Tibial artery (tissue), 4 donors: ENCODE results near the gene PAGE2B.

Experiments used
- DNase-seq, 2 donors: peaks; one replicate each; pipeline ENCODE4 v3.0.0-alpha.2; 2019
- H3K27ac ChIP-seq, 2 donors: fragments of 200-600 bp; sonication (generic) in 1 of 2; 1 replicate in 1 of 2; 2 replicates in 1 of 2; pipeline ENCODE4 v1.5.1; 2018 to 2019; ENCODE audit warnings: mild to moderate bottlenecking in 1 of 2
- H3K27me3 ChIP-seq, 2 donors: fragments of 200-600 bp; sonication (generic) in 1 of 2; one replicate each; pipeline versions ENCODE4 v1.5.1 to v1.6.0; 2016 to 2019
- H3K36me3 ChIP-seq, 3 donors: fragments of 200-600 bp; sonication (generic) in 2 of 3; one replicate each; pipeline ENCODE4 v1.5.1; 2016 to 2019; ENCODE audit warnings: mild to moderate bottlenecking in 2 of 3
- H3K4me1 ChIP-seq, 4 donors: fragments of 200-600 bp; sonication (generic) in 2 of 4; 1 replicate in 3 of 4; 2 replicates in 1 of 4; pipeline ENCODE4 v1.5.1; 2016 to 2019
- H3K4me3 ChIP-seq, 2 donors: fragments of 200-600 bp; sonication (generic) in 1 of 2; 1 replicate in 1 of 2; 2 replicates in 1 of 2; pipeline ENCODE4 v1.5.1; 2018 to 2019; ENCODE audit warnings: mild to moderate bottlenecking in 2 of 2
- H3K9me3 ChIP-seq, 3 donors: fragments of 200-600 bp; sonication (generic) in 1 of 3; one replicate each; pipeline ENCODE4 v1.5.1; 2016 to 2019
- intact Hi-C: fragments of 100-400 bp; cut with DNase I; formaldehyde crosslinking; loops from one replicate; pipeline ENCODE4 v1.15.0; 2023; ENCODE audit warnings: low total_unique reads
- TF ChIP-seq, protein P1 (sequence below), 2 experiments: fragments of 200-600 bp in 1 of 2; fragments of 450-650 bp in 1 of 2; IDR thresholded peaks; one replicate each; pipeline ENCODE4 v1.5.1; 2017 to 2019; ENCODE audit warnings: antibody characterized with exemption in 2 of 2, mild to moderate bottlenecking in 1 of 2, moderate library complexity in 1 of 2

The PAGE2B gene

GRCh38 chrX:55118574-55118973, 43.7 kb downstream of the PAGE2B start:
- Histone ChIP-seq H3K9me3 (no peaks in the 10 kb centered on the region), H3K36me3 (no peaks in the 10 kb centered on the region), H3K4me1 (no peaks in the 10 kb centered on the region), H3K27ac (no peak overlapping the region), H3K4me3 (no peak overlapping the region), H3K27me3 (no peaks in the 10 kb centered on the region)
- TF ChIP-seq, protein P1, sequence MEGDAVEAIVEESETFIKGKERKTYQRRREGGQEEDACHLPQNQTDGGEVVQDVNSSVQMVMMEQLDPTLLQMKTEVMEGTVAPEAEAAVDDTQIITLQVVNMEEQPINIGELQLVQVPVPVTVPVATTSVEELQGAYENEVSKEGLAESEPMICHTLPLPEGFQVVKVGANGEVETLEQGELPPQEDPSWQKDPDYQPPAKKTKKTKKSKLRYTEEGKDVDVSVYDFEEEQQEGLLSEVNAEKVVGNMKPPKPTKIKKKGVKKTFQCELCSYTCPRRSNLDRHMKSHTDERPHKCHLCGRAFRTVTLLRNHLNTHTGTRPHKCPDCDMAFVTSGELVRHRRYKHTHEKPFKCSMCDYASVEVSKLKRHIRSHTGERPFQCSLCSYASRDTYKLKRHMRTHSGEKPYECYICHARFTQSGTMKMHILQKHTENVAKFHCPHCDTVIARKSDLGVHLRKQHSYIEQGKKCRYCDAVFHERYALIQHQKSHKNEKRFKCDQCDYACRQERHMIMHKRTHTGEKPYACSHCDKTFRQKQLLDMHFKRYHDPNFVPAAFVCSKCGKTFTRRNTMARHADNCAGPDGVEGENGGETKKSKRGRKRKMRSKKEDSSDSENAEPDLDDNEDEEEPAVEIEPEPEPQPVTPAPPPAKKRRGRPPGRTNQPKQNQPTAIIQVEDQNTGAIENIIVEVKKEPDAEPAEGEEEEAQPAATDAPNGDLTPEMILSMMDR (IDR thresholded peaks at IDR 0.05): no peak
- no peak for DNase-seq
- intact Hi-C loops: no loop called here

DNA sequence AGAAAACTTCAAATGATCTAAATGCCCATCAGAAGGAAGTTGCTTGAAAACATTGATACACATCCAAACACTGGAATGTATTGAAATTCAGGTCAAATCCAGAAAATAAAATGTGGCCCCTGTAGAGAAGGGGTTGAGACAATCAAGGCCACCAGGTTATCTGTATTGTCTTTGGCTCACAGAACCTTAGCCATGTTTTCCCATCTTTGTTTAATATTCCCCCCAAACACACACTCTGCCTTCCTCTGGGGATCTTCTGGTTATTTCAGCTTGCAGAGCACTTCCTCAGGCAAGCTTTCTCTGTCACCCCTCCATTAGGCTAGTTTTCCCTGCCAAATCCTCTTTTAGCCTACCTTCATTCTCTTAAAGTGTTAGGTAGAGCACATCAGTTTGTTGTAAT, 44.4 kb downstream of the PAGE2B start:
- H3K27ac ChIP-seq: no peak overlapping the region
- H3K4me3 ChIP-seq: no peak overlapping the region
- no peaks in the 10 kb centered on the region for H3K9me3 ChIP-seq
- intact Hi-C loops: no loop called here
- no peak for DNase-seq
- H3K36me3 ChIP-seq: no peaks in the 10 kb centered on the region
- no peaks in the 10 kb centered on the region for H3K27me3 ChIP-seq
- H3K4me1 ChIP-seq: no peaks in the 10 kb centered on the region
- TF ChIP-seq, protein P1 (IDR thresholded peaks at IDR 0.05): no peak

- intact Hi-C loops: no loop called here
- no peaks in the 10 kb centered on the region for H3K4me1 ChIP-seq
- TF ChIP-seq, protein P1 (IDR thresholded peaks at IDR 0.05): no peak
- no peaks in the 10 kb centered on the region for H3K27me3 ChIP-seq
- H3K9me3 ChIP-seq: no peaks in the 10 kb centered on the region
- no peak overlapping the region for H3K27ac ChIP-seq
- no peaks in the 10 kb centered on the region for H3K36me3 ChIP-seq
- no peak overlapping the region for H3K4me3 ChIP-seq
- no peak for DNase-seq
Measured at GRCh38 chrX:55119712-55120111, 44.9 kb downstream of the PAGE2B start.

DNA sequence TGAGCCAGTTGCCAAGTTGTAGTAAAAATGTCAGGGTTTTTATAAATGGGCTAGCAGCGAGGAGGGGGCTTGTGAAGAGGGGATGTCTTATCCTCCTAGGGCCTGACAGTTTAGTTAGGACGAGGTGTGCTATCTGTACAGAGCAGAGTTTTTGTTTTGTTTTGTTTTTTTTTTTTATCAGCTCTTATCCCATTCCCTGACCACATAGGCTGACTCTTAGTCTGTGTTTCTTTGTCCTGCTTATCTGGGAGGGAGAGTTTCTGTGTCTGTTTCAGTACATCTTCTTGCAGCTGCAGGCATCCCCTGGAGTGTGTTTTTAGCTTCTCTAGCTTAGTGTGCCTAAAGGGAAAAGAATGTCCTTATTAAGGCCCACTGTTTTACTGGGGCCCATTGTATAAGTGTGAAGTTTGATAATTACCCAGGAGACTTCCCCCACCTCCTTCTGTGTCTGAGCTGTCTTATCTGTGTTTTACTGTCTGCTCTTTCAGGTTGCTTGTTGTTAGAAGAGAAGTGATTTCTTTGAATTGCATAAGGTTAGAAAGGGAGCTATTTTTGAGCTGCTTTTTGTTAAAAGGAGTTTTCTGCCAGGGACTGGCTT, 46.0 kb downstream of the PAGE2B start:
- Histone ChIP-seq H3K27ac (no peak overlapping the region), H3K4me1 (no peaks in the 10 kb centered on the region), H3K4me3 (no peak overlapping the region), H3K36me3 (no peaks in the 10 kb centered on the region), H3K9me3 (no peaks in the 10 kb centered on the region), H3K27me3 (no peaks in the 10 kb centered on the region)
- intact Hi-C loops: no loop called here
- no peak for DNase-seq
- TF ChIP-seq, protein P1 (IDR thresholded peaks at IDR 0.05): no peak

GRCh38 chrX:55123900-55124299, 49.1 kb downstream of the PAGE2B start:
- no peak for DNase-seq
- no peaks in the 10 kb centered on the region for H3K27me3 ChIP-seq
- H3K9me3 ChIP-seq: no peaks in the 10 kb centered on the region
- no peaks in the 10 kb centered on the region for H3K4me1 ChIP-seq
- H3K4me3 ChIP-seq: no peak overlapping the region
- no peaks in the 10 kb centered on the region for H3K36me3 ChIP-seq
- TF ChIP-seq, protein P1 (IDR thresholded peaks at IDR 0.05): no peak
- intact Hi-C loops: no loop called here
- H3K27ac ChIP-seq: no peak overlapping the region

GRCh38 chrX:55127692-55128091, 52.9 kb downstream of the PAGE2B start:
- Histone ChIP-seq H3K27ac (no peak overlapping the region), H3K27me3 (no peaks in the 10 kb centered on the region), H3K4me3 (no peak overlapping the region), H3K4me1 (no peaks in the 10 kb centered on the region), H3K9me3 (no peaks in the 10 kb centered on the region), H3K36me3 (no peaks in the 10 kb centered on the region)
- TF ChIP-seq, protein P1 (IDR thresholded peaks at IDR 0.05): no peak
- intact Hi-C loops: no loop called here
- no peak for DNase-seq
